Activated naive CD4-positive, alpha-beta T cell treated with anti-CD3 and anti-CD28 coated beads, Interleukin-2, amount 10 ng/mL, durations not matched to agents 7 days and 5 days (primary cell): ENCODE results near the gene COL4A4.
"Not testable (repeated sequence)": the region's sequence is repeated elsewhere in the genome, so short reads cannot be mapped to it uniquely, and the experiment has no call there.

Experiments
- CTCF ChIA-PET: fragments of 350-600 bp; sonication (Branson Sonifier 250); formaldehyde crosslinking; loops from one replicate; lab custom pipeline; 2021; ENCODE audit warnings: antibody characterized with exemption; lab: Charles Lee
- DNase-seq: peaks from one replicate; pipeline ENCODE4 v3.0.0-alpha.2; 2020
- H3K27ac Mint-ChIP-seq: one replicate; pipeline ENCODE4 v1.8.0; 2021; ENCODE audit warnings: mild to moderate bottlenecking, moderate library complexity, mixed read lengths
- H3K27me3 Mint-ChIP-seq: one replicate; pipeline ENCODE4 v1.8.0; 2021; ENCODE audit warnings: mild to moderate bottlenecking, mixed read lengths
- H3K36me3 Mint-ChIP-seq: one replicate; pipeline ENCODE4 v1.8.0; 2021; ENCODE audit warnings: mixed read lengths
- H3K4me1 Mint-ChIP-seq: one replicate; pipeline ENCODE4 v1.8.0; 2021; ENCODE audit warnings: mixed read lengths
- H3K4me3 Mint-ChIP-seq: one replicate; pipeline ENCODE4 v1.8.0; 2021; ENCODE audit warnings: mild to moderate bottlenecking, moderate library complexity, mixed read lengths
- H3K9me3 Mint-ChIP-seq: one replicate; pipeline ENCODE4 v1.8.0; 2021; ENCODE audit warnings: mixed read lengths

The COL4A4 gene

DNA sequence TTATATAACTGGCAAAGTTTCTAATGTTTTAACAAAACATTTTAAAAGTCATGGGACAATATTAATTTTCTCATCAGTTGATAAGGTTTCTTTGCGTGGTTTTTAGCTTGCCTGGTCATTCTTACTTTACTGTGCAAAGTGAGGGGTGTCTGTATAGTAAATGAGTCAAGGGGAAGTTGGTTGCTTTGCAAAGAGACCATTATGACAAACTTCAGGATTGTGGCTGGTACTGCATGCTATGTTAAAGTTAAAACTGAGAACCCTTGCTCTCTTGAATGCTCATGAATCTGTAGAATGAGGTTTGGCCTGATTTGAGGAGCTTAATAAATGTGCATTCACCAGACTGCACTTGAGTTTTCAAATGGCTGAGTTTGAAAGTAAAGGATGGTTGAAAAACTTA lies 47.0 kb downstream of the COL4A4 start:
- CTCF ChIA-PET, result no interaction called here
- no peak overlapping the region for H3K4me3 Mint-ChIP-seq
- H3K4me1 Mint-ChIP-seq, result no peaks in the 10 kb centered on the region
- no peaks in the 10 kb centered on the region for H3K36me3 Mint-ChIP-seq
- H3K9me3 Mint-ChIP-seq, result no peaks in the 10 kb centered on the region
- DNase-seq, result no peak
- no peak overlapping the region for H3K27ac Mint-ChIP-seq
- peaks cover 7% of the 10 kb centered on the region for H3K27me3 Mint-ChIP-seq

DNA sequence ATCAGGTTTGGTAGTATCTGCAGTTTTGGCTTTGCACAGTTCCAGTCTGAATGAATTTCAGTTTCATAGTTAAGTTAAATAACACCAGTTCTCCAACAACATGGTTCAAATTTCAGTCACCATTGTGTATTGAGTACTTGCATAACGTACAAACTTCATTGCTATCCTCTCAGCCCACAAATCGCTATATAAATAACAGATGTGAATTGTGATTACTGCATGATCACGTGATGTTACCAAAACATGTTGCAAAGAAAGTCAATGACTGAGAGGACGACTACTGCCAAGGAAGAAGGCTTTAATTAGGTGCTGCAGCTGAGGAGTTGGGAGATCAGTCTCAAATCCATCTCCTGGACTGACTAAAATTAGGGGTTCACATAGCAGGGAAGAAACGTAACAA lies 48.2 kb downstream of the COL4A4 start:
- H3K36me3 Mint-ChIP-seq, result no peaks in the 10 kb centered on the region
- peaks cover 7% of the 10 kb centered on the region for H3K27me3 Mint-ChIP-seq
- H3K4me1 Mint-ChIP-seq, result no peaks in the 10 kb centered on the region
- H3K27ac Mint-ChIP-seq, result no peak overlapping the region
- no peak overlapping the region for H3K4me3 Mint-ChIP-seq
- CTCF ChIA-PET, result no interaction called here
- DNase-seq, result no peak
- no peaks in the 10 kb centered on the region for H3K9me3 Mint-ChIP-seq

DNA sequence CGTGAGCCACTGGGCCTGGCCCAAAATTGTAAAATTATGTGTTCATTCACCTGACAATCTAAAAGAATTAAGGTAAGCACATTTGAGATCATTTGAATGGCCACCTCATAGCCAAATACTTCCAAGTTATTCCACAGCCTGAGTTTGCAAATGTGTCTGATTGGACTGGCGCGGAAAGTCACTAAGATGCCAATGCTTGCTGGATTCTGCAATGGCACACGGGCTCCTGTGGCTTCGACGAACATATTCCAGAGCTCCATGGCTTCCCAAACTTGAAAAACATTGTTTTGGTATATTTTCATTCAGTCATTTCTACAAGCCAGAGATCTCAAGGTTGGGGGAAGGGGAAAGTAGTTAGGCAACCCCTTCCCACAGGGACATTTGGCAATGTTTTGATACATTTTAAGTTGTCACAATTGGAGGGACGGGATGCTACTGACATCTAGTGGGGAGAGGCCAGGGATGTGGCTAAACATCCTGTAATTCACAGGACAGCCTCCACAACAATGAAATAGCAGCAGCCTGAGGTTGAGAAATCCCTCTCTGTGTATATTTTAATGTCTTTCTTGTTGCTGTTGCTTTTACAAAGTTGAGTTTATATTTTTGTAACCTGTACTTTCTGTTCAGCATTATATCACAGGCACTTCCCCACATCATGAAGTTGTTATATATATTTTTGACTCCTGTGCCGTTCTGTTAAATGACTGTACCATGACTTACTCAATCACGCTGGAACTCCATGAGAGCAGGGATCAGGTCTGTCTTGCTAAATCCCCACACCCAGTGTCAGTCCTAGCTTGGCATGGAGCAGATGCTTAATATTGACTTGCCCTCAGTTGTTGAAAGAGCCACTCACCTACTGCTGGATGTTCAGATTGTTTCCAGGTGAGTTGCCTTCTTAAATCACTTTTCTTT lies 56.9 kb downstream of the COL4A4 start:
- Mint-ChIP-seq H3K27me3 (no peaks in the 10 kb centered on the region), H3K9me3 (no peaks in the 10 kb centered on the region), H3K4me3 (no peak overlapping the region), H3K36me3 (no peaks in the 10 kb centered on the region), H3K4me1 (no peaks in the 10 kb centered on the region), H3K27ac (no peak overlapping the region)
- peak; percentile 63 for DNase-seq
- CTCF ChIA-PET, result interaction anchor here (0.7 to 1.5 kb wide), 2 partner anchors 12 to 22 kb away, joined by 3 read pairs; no protein-coding TSS in a partner anchor

DNA sequence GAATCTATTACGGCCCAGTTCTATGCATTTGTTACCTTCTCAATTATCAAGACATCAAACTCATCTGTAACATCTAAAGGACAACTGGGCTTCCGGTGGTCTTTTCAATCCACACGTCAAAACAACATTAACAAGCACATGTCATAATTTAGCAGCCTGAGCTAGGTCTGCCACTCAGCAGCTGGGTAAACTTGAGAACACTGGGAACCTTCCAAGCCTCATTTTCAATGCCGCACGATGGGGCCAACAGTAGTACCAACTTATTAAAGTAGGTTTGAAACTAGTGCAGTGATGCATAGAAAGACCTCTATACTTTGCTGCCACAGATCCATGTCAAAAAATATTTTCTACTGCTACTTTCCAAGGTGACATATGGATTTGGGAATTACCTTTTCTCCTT lies 60.4 kb downstream of the COL4A4 start:
- Mint-ChIP-seq H3K4me1 (no peaks in the 10 kb centered on the region), H3K27me3 (no peaks in the 10 kb centered on the region), H3K36me3 (no peaks in the 10 kb centered on the region), H3K27ac (no peak overlapping the region), H3K4me3 (no peak overlapping the region), H3K9me3 (no peaks in the 10 kb centered on the region)
- CTCF ChIA-PET, result no interaction called here
- no peak for DNase-seq

DNA sequence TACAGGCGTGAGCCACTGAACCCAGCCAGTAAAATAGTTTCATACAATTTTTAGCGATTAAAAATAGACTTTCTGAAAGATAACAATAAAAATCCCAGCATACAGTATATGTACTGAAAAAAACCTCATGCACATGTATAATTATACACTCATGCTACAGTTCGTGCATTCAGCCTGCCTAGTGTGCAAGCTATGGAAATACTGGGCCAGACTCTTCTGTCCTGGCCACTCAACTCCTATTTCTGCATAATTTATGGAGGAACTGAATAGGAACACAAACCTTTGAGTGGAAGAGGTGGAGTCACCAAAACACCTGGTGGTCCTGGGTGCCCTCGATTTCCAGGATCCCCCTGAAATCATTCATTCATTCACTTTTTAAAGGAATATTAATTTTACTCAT lies 64.7 kb downstream of the COL4A4 start:
- Mint-ChIP-seq H3K36me3 (no peaks in the 10 kb centered on the region), H3K9me3 (no peaks in the 10 kb centered on the region), H3K27ac (no peak overlapping the region), H3K4me1 (no peaks in the 10 kb centered on the region), H3K4me3 (no peak overlapping the region), H3K27me3 (no peaks in the 10 kb centered on the region)
- no peak for DNase-seq
- CTCF ChIA-PET, result no interaction called here

DNA sequence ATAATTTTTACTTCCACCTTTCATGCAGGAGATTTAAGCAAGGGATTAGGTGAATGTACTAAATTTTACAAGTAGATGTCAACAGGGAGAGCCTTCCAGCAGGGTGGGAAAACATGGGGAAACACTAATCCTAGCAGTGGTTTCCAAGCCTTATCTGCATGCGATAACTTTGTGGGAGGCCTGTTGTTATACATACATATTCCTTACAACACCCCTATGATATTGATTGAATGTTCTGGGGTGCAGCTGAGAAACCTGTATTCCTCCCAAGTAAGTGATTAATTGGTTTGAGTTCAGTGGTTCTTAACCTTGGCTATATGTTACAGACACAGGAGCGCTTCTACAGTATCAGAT lies 65.9 kb downstream of the COL4A4 start:
- H3K27ac Mint-ChIP-seq, result no peak overlapping the region
- H3K4me1 Mint-ChIP-seq, result no peaks in the 10 kb centered on the region
- H3K9me3 Mint-ChIP-seq, result no peaks in the 10 kb centered on the region
- H3K36me3 Mint-ChIP-seq, result no peaks in the 10 kb centered on the region
- DNase-seq, result no peak
- no peak overlapping the region for H3K4me3 Mint-ChIP-seq
- H3K27me3 Mint-ChIP-seq, result no peaks in the 10 kb centered on the region
- CTCF ChIA-PET, result interaction anchor here (0.7 kb wide), 1 partner anchor 13 kb away, joined by 3 read pairs; no protein-coding TSS in a partner anchor

DNA sequence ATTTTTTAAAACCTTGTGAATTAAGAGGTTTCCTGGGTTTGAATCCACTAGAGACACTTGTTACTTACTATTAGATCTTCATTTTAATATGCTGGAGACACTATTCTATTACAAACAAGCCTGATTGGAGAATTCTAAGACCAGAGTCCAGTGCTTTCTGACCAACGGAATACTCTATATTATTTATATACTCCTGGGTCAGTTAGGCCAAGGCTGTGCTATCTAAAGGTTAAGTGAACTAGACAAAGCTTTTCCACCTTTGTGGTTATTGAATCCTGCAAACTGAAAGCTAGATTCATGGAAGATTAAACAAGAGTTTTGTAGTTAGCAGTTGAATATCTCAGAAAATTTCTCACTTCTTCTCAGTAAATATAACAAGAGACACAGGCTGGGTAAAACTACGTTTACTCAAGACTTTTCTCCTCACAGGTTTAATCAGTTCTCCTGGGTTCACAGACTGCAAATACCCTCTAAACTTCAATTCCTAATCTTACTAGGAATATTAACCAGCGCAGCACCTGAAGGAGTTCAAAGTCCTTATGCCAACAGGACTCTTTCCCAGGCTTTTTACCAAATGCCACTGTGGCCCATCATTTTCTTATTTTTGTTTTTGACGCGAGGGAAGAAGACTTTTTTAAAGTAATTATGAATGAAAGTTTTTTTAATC lies 66.4 kb downstream of the COL4A4 start:
- no peak for DNase-seq
- no peaks in the 10 kb centered on the region for H3K4me1 Mint-ChIP-seq
- H3K27ac Mint-ChIP-seq, result no peak overlapping the region
- no peaks in the 10 kb centered on the region for H3K27me3 Mint-ChIP-seq
- H3K9me3 Mint-ChIP-seq, result no peaks in the 10 kb centered on the region
- H3K4me3 Mint-ChIP-seq, result no peak overlapping the region
- CTCF ChIA-PET, result interaction anchor here (0.7 kb wide), 1 partner anchor 13 kb away, joined by 3 read pairs; no protein-coding TSS in a partner anchor
- no peaks in the 10 kb centered on the region for H3K36me3 Mint-ChIP-seq

DNA sequence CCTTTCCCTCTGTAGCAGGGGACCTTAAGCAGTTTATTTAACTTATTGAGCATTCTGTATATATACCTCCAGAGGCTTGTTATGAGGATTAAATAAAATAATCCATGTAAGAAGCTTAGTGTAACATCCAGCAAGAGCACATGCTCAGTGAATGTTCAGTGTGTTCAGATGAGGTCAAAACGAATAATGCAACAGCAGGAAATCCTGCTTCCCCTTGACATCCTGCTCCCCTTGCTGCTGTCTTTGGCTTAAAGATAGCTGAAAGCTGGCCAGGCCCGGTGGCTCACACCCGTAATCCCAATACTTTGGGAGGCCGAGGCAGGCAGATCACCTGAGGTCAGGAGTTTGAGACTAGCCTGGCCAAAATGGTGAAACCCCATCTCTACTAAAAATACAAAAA lies 68.7 kb downstream of the COL4A4 start:
- no peaks in the 10 kb centered on the region for H3K4me1 Mint-ChIP-seq
- no peak for DNase-seq
- no peak overlapping the region for H3K4me3 Mint-ChIP-seq
- no peaks in the 10 kb centered on the region for H3K9me3 Mint-ChIP-seq
- no peak overlapping the region for H3K27ac Mint-ChIP-seq
- no peaks in the 10 kb centered on the region for H3K27me3 Mint-ChIP-seq
- CTCF ChIA-PET, result no interaction called here
- no peaks in the 10 kb centered on the region for H3K36me3 Mint-ChIP-seq

DNA sequence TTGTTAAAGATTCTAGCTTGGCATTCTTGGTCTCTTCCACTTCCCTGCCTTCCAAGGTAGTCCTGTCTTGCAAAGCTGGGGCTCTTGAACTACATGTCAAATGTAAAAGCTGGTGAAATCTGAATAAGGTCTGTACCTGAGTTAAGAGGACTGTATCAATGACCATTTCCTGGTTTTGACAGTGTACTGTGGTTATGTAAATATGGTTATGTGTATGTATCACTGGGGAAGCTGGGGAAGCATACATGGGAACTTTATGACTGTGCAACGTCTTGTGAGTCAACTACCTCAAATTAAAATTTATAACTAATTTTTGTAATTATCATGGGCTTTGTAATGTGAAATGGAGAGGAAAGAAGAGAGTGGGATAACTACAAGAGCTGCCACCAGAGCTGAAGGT lies 81.7 kb downstream of the COL4A4 start:
- CTCF ChIA-PET, result no interaction called here
- no peaks in the 10 kb centered on the region for H3K36me3 Mint-ChIP-seq
- no peaks in the 10 kb centered on the region for H3K4me1 Mint-ChIP-seq
- H3K27me3 Mint-ChIP-seq, result no peaks in the 10 kb centered on the region
- H3K9me3 Mint-ChIP-seq, result no peaks in the 10 kb centered on the region
- H3K27ac Mint-ChIP-seq, result no peak overlapping the region
- no peak for DNase-seq
- no peak overlapping the region for H3K4me3 Mint-ChIP-seq

DNA sequence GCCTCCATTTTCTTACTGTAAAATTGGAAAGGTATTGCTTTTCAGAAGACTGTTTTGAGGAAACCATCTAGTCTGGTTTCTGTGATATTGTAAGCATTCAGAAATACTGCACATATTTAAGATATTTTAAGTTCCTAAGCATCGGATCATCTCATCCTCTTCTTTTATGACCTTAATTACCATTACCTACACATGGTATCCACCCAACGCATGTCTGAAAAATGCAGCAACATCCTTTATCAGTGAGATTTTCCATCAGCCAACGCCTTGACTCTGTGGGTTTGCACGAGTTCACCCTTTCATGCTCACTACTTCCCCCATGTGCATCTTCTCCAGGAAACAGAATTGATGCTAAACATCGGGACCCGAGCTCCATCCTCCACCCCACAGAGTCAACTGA lies 84.3 kb downstream of the COL4A4 start:
- H3K4me1 Mint-ChIP-seq, result no peaks in the 10 kb centered on the region
- CTCF ChIA-PET, result no interaction called here
- H3K9me3 Mint-ChIP-seq, result no peaks in the 10 kb centered on the region
- no peaks in the 10 kb centered on the region for H3K36me3 Mint-ChIP-seq
- H3K27ac Mint-ChIP-seq, result no peak overlapping the region
- no peak overlapping the region for H3K4me3 Mint-ChIP-seq
- DNase-seq, result no peak
- no peaks in the 10 kb centered on the region for H3K27me3 Mint-ChIP-seq

DNA sequence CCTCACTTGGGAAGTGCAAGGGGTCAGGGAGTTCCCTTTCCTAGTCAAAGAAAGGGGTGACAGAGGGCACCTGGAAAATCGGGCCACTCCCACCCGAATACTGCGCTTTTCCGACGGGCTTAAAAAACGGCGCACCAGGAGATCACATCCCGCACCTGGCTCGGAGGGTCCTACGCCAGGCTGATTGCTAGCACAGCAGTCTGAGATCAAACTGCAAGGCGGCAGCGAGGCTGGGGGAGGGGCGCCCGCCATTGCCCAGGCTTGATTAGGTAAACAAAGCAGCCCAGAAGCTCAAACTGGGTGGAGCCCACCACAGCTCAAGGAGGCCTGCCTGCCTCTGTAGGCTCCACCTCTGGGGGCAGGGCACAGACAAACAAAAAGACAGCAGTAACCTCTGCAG lies 98.9 kb downstream of the COL4A4 start:
- not testable (repeated sequence) for H3K27ac Mint-ChIP-seq, DNase-seq

DNA sequence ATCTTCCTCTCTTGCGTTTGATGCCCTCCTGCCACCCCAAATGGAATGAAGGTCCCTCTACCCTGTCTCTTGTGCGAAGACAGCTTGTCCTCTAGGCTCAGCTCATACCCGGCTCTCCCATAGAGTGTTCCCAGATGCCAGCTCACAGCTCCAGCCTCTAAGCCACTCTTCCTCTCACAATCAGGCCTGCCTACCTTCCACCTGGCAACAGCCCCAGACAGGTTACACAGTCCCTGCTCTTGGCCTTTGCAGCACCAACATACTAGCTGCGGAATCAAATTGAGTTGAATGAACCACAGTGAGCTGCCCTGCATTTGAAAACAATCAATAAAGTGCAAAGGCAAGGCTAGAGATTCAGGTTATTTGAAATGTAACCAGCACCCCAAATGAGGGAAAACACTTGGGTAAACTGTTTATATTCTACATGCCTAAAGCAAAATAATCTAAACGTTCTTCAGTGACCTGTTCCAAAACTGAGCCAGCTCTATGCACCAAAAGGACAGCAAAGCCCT lies 105.1 kb downstream of the COL4A4 start:
- DNase-seq, result no peak
- H3K27me3 Mint-ChIP-seq, result peaks cover 7% of the 10 kb centered on the region
- H3K36me3 Mint-ChIP-seq, result no peaks in the 10 kb centered on the region
- H3K27ac Mint-ChIP-seq, result no peak overlapping the region
- CTCF ChIA-PET, result no interaction called here
- H3K4me3 Mint-ChIP-seq, result no peak overlapping the region
- no peaks in the 10 kb centered on the region for H3K4me1 Mint-ChIP-seq
- no peaks in the 10 kb centered on the region for H3K9me3 Mint-ChIP-seq

More for the DNA sequence above, 98.9 kb downstream of the COL4A4 start:
- H3K4me1 Mint-ChIP-seq, CTCF ChIA-PET, H3K27me3 Mint-ChIP-seq, H3K9me3 Mint-ChIP-seq, H3K36me3 Mint-ChIP-seq, H3K4me3 Mint-ChIP-seq: not testable (repeated sequence)

DNA sequence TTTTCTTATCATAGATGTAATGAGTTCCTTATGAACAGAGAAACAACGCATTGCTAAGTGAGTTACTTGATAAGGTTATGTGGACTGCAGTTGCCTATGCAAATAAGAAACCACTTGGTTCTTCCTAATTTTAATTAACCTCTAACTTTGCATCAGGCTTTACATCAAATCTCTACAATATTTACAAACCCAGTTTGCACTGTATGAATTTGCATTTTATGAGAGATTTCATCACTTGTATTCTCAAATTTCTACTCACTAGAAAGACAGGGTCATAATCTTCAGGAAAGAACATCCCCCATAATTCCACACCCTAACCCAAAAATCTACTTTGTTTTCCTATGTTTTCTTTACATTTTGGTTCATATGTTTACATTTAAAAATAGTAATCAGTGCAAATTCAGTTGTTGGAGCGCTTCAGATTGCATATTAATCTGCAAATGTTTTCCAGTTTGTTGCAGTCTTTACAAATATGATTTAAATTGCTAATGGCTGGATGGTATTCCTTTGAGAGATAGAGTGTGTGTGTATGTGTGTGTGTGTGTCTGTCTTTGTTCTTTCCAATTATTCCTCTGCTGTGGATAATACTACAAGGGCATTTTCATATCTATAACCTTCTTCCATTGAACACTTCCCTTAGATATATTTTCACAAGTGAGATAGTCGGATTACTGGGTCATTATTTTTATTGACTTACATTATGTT lies 106.1 kb downstream of the COL4A4 start:
- CTCF ChIA-PET, result no interaction called here
- no peaks in the 10 kb centered on the region for H3K4me1 Mint-ChIP-seq
- no peaks in the 10 kb centered on the region for H3K9me3 Mint-ChIP-seq
- H3K27ac Mint-ChIP-seq, result no peak overlapping the region
- H3K36me3 Mint-ChIP-seq, result no peaks in the 10 kb centered on the region
- H3K27me3 Mint-ChIP-seq, result peaks cover 10% of the 10 kb centered on the region
- no peak for DNase-seq
- H3K4me3 Mint-ChIP-seq, result no peak overlapping the region

DNA sequence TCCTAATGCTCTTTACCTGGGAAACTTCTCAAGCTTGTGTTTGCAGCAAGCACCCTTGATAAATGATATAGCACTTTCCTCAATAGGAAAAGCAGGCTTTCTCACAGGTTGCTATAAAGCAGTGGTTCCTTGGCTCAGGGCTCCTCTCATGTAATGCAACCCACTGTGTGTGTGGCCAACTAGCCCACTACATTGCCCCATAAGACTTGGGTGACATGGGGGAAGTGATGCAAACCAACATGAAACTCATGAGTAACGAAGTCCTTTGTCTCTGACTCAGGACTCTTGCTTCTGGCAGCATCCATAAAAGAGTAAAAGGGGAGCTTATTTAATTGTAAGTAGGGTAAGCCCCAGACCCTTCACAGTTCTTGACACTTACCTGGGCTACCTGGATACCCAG lies 106.9 kb downstream of the COL4A4 start:
- Mint-ChIP-seq H3K9me3 (no peaks in the 10 kb centered on the region), H3K27me3 (peaks cover 10% of the 10 kb centered on the region), H3K27ac (no peak overlapping the region), H3K4me3 (no peak overlapping the region), H3K36me3 (no peaks in the 10 kb centered on the region), H3K4me1 (no peaks in the 10 kb centered on the region)
- no peak for DNase-seq
- CTCF ChIA-PET, result no interaction called here
